Activated T-cell treated with anti-CD3 and anti-CD28 coated beads, Interleukin-2, amount 50 U/mL, for 48 hours (primary cell): Measurements from ENCODE around the gene AIF1L.

Experiments
- DNase-seq, 2 experiments: peaks; one replicate each; pipeline ENCODE4 v3.0.0-alpha.2; 2020

The AIF1L gene

GRCh38 chr9:131096269-131097125 lies at the start of gene AIF1L:
Gene AIF1L (plus strand): TSS chr9:131096531. CDS start chr9:131096630, 99 bp downstream.
- DNase-seq, result peak; percentile 42 to 48

GRCh38 chr9:131046581-131047202 lies 49.6 kb upstream of the AIF1L start:
- peak; percentile 83 to 86 for DNase-seq

- no peak for DNase-seq
Measured at GRCh38 chr9:131048332-131048731, 48.0 kb upstream of the AIF1L start.

- no peak for DNase-seq
Measured at GRCh38 chr9:131048820-131049219, 47.5 kb upstream of the AIF1L start.

GRCh38 chr9:131049829-131050715 lies 46.3 kb upstream of the AIF1L start:
- no peak for DNase-seq

GRCh38 chr9:131050831-131051230 lies 45.5 kb upstream of the AIF1L start:
- no peak for DNase-seq

- no peak for DNase-seq
Measured at GRCh38 chr9:131051592-131052517, 44.5 kb upstream of the AIF1L start.

- DNase-seq, result no peak
Measured at GRCh38 chr9:131053896-131054295, 42.4 kb upstream of the AIF1L start.

- DNase-seq, result no peak
Measured at GRCh38 chr9:131056781-131057506, 39.4 kb upstream of the AIF1L start.

- DNase-seq, result no peak
Measured at GRCh38 chr9:131060900-131061630, 35.3 kb upstream of the AIF1L start.

- no peak for DNase-seq
Measured at GRCh38 chr9:131062969-131063368, 33.4 kb upstream of the AIF1L start.

- DNase-seq, result no peak
Measured at GRCh38 chr9:131065599-131065998, 30.7 kb upstream of the AIF1L start.

GRCh38 chr9:131067625-131068024 lies 28.7 kb upstream of the AIF1L start:
- no peak for DNase-seq

- no peak for DNase-seq
Measured at GRCh38 chr9:131068076-131068816, 28.1 kb upstream of the AIF1L start.

- DNase-seq, result no peak
Measured at GRCh38 chr9:131069699-131070098, 26.6 kb upstream of the AIF1L start.

GRCh38 chr9:131072107-131072870 lies 24.0 kb upstream of the AIF1L start:
- no peak for DNase-seq

GRCh38 chr9:131072871-131073237 lies 23.5 kb upstream of the AIF1L start:
- DNase-seq, result no peak

GRCh38 chr9:131076347-131077195 lies 19.8 kb upstream of the AIF1L start:
- no peak for DNase-seq
